ENCODE data around the gene KIAA0232.

DNA sequence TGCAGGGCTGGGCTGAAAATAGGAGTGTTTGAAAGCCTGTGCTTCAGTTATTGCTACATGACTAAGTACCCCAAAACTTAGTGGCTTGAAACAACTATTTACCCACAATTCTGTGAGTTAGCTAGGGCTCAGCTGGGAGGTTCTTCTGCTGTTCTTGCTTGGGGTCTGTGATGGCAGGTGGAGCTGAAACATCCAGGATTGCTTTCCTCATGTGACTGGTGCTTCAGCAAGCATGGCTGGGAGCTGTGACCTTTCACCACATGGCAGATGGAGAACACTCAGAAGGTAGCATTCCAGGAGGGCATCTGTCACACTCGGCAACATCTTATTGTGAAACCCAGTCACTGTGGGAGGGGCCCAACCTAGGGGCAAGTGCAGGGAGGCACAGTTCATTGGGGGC is 70.1 kb downstream of the KIAA0232 start:
- TF ChIP-seq, protein P1, sequence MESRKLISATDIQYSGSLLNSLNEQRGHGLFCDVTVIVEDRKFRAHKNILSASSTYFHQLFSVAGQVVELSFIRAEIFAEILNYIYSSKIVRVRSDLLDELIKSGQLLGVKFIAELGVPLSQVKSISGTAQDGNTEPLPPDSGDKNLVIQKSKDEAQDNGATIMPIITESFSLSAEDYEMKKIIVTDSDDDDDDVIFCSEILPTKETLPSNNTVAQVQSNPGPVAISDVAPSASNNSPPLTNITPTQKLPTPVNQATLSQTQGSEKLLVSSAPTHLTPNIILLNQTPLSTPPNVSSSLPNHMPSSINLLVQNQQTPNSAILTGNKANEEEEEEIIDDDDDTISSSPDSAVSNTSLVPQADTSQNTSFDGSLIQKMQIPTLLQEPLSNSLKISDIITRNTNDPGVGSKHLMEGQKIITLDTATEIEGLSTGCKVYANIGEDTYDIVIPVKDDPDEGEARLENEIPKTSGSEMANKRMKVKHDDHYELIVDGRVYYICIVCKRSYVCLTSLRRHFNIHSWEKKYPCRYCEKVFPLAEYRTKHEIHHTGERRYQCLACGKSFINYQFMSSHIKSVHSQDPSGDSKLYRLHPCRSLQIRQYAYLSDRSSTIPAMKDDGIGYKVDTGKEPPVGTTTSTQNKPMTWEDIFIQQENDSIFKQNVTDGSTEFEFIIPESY (IDR thresholded peaks at IDR 0.05) = no peak
- no peak for TF ChIP-seq GABPA (IDR thresholded peaks at IDR 0.05 in 1 of 2, conservative IDR thresholded peaks at IDR 0.05 in 1 of 2)
- TF ChIP-seq, protein P2, sequence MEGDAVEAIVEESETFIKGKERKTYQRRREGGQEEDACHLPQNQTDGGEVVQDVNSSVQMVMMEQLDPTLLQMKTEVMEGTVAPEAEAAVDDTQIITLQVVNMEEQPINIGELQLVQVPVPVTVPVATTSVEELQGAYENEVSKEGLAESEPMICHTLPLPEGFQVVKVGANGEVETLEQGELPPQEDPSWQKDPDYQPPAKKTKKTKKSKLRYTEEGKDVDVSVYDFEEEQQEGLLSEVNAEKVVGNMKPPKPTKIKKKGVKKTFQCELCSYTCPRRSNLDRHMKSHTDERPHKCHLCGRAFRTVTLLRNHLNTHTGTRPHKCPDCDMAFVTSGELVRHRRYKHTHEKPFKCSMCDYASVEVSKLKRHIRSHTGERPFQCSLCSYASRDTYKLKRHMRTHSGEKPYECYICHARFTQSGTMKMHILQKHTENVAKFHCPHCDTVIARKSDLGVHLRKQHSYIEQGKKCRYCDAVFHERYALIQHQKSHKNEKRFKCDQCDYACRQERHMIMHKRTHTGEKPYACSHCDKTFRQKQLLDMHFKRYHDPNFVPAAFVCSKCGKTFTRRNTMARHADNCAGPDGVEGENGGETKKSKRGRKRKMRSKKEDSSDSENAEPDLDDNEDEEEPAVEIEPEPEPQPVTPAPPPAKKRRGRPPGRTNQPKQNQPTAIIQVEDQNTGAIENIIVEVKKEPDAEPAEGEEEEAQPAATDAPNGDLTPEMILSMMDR (IDR thresholded peaks at IDR 0.05; ENCODE audit: low read depth, low read length, missing input control) = no peak
- TF ChIP-seq JUND (IDR thresholded peaks at IDR 0.05) = no peak
- TF ChIP-seq, protein P3, sequence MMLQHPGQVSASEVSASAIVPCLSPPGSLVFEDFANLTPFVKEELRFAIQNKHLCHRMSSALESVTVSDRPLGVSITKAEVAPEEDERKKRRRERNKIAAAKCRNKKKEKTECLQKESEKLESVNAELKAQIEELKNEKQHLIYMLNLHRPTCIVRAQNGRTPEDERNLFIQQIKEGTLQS (IDR thresholded peaks at IDR 0.05) = no peak
- TF ChIP-seq, protein P4, sequence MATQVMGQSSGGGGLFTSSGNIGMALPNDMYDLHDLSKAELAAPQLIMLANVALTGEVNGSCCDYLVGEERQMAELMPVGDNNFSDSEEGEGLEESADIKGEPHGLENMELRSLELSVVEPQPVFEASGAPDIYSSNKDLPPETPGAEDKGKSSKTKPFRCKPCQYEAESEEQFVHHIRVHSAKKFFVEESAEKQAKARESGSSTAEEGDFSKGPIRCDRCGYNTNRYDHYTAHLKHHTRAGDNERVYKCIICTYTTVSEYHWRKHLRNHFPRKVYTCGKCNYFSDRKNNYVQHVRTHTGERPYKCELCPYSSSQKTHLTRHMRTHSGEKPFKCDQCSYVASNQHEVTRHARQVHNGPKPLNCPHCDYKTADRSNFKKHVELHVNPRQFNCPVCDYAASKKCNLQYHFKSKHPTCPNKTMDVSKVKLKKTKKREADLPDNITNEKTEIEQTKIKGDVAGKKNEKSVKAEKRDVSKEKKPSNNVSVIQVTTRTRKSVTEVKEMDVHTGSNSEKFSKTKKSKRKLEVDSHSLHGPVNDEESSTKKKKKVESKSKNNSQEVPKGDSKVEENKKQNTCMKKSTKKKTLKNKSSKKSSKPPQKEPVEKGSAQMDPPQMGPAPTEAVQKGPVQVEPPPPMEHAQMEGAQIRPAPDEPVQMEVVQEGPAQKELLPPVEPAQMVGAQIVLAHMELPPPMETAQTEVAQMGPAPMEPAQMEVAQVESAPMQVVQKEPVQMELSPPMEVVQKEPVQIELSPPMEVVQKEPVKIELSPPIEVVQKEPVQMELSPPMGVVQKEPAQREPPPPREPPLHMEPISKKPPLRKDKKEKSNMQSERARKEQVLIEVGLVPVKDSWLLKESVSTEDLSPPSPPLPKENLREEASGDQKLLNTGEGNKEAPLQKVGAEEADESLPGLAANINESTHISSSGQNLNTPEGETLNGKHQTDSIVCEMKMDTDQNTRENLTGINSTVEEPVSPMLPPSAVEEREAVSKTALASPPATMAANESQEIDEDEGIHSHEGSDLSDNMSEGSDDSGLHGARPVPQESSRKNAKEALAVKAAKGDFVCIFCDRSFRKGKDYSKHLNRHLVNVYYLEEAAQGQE (IDR thresholded peaks at IDR 0.05) = no peak
- TF ChIP-seq, protein P5, sequence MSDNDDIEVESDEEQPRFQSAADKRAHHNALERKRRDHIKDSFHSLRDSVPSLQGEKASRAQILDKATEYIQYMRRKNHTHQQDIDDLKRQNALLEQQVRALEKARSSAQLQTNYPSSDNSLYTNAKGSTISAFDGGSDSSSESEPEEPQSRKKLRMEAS (IDR thresholded peaks at IDR 0.05) = no peak
- TF ChIP-seq RXRA (IDR thresholded peaks at IDR 0.05) = no peak
- no peak for TF ChIP-seq HNF4A (conservative IDR thresholded peaks at IDR 0.05)
- no peak for TF ChIP-seq FOXA2 (IDR thresholded peaks at IDR 0.05)
- no peak for TF ChIP-seq SP1 (IDR thresholded peaks at IDR 0.05)
- TF ChIP-seq RAD21 (IDR thresholded peaks at IDR 0.05) = no peak
- TF ChIP-seq EGR1 (IDR thresholded peaks at IDR 0.05; ENCODE audit: low read depth in 2 of 2) = no peak
- no peak for TF ChIP-seq YY1 (IDR thresholded peaks at IDR 0.05)
